ENCODE results near the gene CPTP.

Gene CPTP

GRCh38 chr1:1322418-1322817, 2.2 kb upstream of the CPTP start:
- H3K4me1 ChIP-seq (ENCODE audit: insufficient read depth, low read length) = peaks cover 22% of the 10 kb centered on the region
- H2AFZ ChIP-seq (ENCODE audit: low read depth, low read length) = no peak overlapping the region
- no peak overlapping the region for H3K4me3 ChIP-seq (ENCODE audit: low read length)
- H3K36me3 ChIP-seq (ENCODE audit: insufficient read depth, low read length) = peaks cover 33% of the 10 kb centered on the region
- no peaks in the 10 kb centered on the region for H3K9me3 ChIP-seq (ENCODE audit: low read length)
- no peaks in the 10 kb centered on the region for H3K27me3 ChIP-seq (ENCODE audit: insufficient read depth, low read length)

DNA sequence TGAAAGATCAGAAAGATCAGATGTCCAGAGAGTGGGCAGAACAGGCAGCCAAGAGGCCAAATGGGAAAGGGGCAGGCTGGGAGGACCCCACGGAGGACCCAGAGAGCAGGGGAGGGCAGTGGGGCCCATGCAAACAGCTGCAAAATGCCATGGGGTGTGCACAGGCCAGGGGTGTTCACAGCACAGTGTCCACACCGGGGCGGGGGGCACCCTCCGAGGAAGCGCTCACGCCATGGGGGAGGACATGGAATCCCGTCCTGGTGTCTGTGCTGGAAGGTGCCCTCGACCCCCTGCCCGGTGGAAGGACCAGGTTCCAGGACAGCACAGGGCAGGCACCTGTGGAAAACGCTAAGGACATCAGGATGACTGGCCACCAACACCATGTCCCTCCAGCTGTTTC, 1.6 kb upstream of the CPTP start:
- H2AFZ ChIP-seq (ENCODE audit: low read depth, low read length) = no peak overlapping the region
- H3K4me3 ChIP-seq (ENCODE audit: low read length) = peak overlapping the region; percentile 33
- H3K4me1 ChIP-seq (ENCODE audit: insufficient read depth, low read length) = peaks cover 22% of the 10 kb centered on the region
- H3K9me3 ChIP-seq (ENCODE audit: low read length) = no peaks in the 10 kb centered on the region
- no peaks in the 10 kb centered on the region for H3K27me3 ChIP-seq (ENCODE audit: insufficient read depth, low read length)
- H3K36me3 ChIP-seq (ENCODE audit: insufficient read depth, low read length) = peaks cover 36% of the 10 kb centered on the region

DNA sequence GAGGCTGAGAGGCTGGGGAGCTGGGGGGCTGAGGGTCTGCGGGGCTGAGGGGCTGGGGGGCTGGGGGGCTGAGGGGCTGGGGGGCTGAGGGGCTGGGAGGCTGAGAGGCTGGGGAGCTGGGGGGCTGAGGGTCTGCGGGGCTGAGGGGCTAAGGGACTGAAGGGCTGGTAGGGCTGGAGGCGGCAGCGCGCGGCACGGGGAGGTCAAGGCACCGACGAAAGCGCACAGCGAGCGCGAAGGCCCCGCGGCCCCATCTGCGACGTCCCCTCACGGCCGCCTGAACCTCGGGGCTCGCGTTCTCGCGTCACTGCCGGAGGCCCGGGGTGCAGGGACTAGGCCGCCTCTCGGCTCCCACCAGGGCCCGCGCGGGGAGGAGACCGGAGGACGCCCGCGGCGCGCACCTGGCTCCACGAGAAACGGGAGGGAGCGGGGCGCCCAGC, 498 bp upstream of the CPTP start:
- Histone ChIP-seq H3K4me3 (ENCODE audit: low read length) (peak overlapping the region; percentile 98), H3K9me3 (ENCODE audit: low read length) (no peaks in the 10 kb centered on the region), H3K27me3 (ENCODE audit: insufficient read depth, low read length) (no peaks in the 10 kb centered on the region), H3K36me3 (ENCODE audit: insufficient read depth, low read length) (peaks cover 36% of the 10 kb centered on the region), H2AFZ (ENCODE audit: low read depth, low read length) (no peak overlapping the region), H3K4me1 (ENCODE audit: insufficient read depth, low read length) (peaks cover 22% of the 10 kb centered on the region)

- Histone ChIP-seq H2AFZ (ENCODE audit: low read depth, low read length) (no peak overlapping the region), H3K27me3 (ENCODE audit: insufficient read depth, low read length) (no peaks in the 10 kb centered on the region), H3K36me3 (ENCODE audit: insufficient read depth, low read length) (peaks cover 22% of the 10 kb centered on the region), H3K4me3 (ENCODE audit: low read length) (peak overlapping the region; percentile 98), H3K4me1 (ENCODE audit: insufficient read depth, low read length) (peaks cover 24% of the 10 kb centered on the region), H3K9me3 (ENCODE audit: low read length) (no peaks in the 10 kb centered on the region)
These were observed 879 bp downstream of the CPTP start for GRCh38 chr1:1325288-1326074.

GRCh38 chr1:1326075-1326605, 1.5 kb downstream of the CPTP start:
- peaks cover 16% of the 10 kb centered on the region for H3K36me3 ChIP-seq (ENCODE audit: insufficient read depth, low read length)
- no peaks in the 10 kb centered on the region for H3K27me3 ChIP-seq (ENCODE audit: insufficient read depth, low read length)
- peak overlapping the region; percentile 98 for H3K4me3 ChIP-seq (ENCODE audit: low read length)
- no peaks in the 10 kb centered on the region for H3K9me3 ChIP-seq (ENCODE audit: low read length)
- peaks cover 30% of the 10 kb centered on the region for H3K4me1 ChIP-seq (ENCODE audit: insufficient read depth, low read length)
- H2AFZ ChIP-seq (ENCODE audit: low read depth, low read length) = no peak overlapping the region

DNA sequence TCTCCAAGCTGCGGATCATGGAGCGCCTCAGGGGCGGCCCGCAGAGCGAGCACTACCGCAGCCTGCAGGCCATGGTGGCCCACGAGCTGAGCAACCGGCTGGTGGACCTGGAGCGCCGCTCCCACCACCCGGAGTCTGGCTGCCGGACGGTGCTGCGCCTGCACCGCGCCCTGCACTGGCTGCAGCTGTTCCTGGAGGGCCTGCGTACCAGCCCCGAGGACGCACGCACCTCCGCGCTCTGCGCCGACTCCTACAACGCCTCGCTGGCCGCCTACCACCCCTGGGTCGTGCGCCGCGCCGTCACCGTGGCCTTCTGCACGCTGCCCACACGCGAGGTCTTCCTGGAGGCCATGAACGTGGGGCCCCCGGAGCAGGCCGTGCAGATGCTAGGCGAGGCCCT, 2.7 kb downstream of the CPTP start:
- peaks cover 34% of the 10 kb centered on the region for H3K4me1 ChIP-seq (ENCODE audit: insufficient read depth, low read length)
- no peaks in the 10 kb centered on the region for H3K27me3 ChIP-seq (ENCODE audit: insufficient read depth, low read length)
- no peak overlapping the region for H3K4me3 ChIP-seq (ENCODE audit: low read length)
- H2AFZ ChIP-seq (ENCODE audit: low read depth, low read length) = no peak overlapping the region
- H3K36me3 ChIP-seq (ENCODE audit: insufficient read depth, low read length) = peaks cover 16% of the 10 kb centered on the region
- H3K9me3 ChIP-seq (ENCODE audit: low read length) = no peaks in the 10 kb centered on the region

DNA sequence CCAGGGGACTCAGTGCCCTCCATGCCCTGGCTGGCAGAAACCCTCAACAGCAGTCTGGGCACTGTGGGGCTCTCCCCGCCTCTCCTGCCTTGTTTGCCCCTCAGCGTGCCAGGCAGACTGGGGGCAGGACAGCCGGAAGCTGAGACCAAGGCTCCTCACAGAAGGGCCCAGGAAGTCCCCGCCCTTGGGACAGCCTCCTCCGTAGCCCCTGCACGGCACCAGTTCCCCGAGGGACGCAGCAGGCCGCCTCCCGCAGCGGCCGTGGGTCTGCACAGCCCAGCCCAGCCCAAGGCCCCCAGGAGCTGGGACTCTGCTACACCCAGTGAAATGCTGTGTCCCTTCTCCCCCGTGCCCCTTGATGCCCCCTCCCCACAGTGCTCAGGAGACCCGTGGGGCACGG, 3.7 kb downstream of the CPTP start:
- peaks cover 16% of the 10 kb centered on the region for H3K36me3 ChIP-seq (ENCODE audit: insufficient read depth, low read length)
- no peaks in the 10 kb centered on the region for H3K27me3 ChIP-seq (ENCODE audit: insufficient read depth, low read length)
- peaks cover 28% of the 10 kb centered on the region for H3K4me1 ChIP-seq (ENCODE audit: insufficient read depth, low read length)
- H3K4me3 ChIP-seq (ENCODE audit: low read length) = no peak overlapping the region
- no peak overlapping the region for H2AFZ ChIP-seq (ENCODE audit: low read depth, low read length)
- H3K9me3 ChIP-seq (ENCODE audit: low read length) = no peaks in the 10 kb centered on the region

- H3K9me3 ChIP-seq (ENCODE audit: low read length) = no peaks in the 10 kb centered on the region
- H3K4me1 ChIP-seq (ENCODE audit: insufficient read depth, low read length) = peaks cover 24% of the 10 kb centered on the region
- no peaks in the 10 kb centered on the region for H3K27me3 ChIP-seq (ENCODE audit: insufficient read depth, low read length)
- H3K4me3 ChIP-seq (ENCODE audit: low read length) = no peak overlapping the region
- peaks cover 16% of the 10 kb centered on the region for H3K36me3 ChIP-seq (ENCODE audit: insufficient read depth, low read length)
- no peak overlapping the region for H2AFZ ChIP-seq (ENCODE audit: low read depth, low read length)
These were observed 5.0 kb downstream of the CPTP start for GRCh38 chr1:1329304-1330210.

DNA sequence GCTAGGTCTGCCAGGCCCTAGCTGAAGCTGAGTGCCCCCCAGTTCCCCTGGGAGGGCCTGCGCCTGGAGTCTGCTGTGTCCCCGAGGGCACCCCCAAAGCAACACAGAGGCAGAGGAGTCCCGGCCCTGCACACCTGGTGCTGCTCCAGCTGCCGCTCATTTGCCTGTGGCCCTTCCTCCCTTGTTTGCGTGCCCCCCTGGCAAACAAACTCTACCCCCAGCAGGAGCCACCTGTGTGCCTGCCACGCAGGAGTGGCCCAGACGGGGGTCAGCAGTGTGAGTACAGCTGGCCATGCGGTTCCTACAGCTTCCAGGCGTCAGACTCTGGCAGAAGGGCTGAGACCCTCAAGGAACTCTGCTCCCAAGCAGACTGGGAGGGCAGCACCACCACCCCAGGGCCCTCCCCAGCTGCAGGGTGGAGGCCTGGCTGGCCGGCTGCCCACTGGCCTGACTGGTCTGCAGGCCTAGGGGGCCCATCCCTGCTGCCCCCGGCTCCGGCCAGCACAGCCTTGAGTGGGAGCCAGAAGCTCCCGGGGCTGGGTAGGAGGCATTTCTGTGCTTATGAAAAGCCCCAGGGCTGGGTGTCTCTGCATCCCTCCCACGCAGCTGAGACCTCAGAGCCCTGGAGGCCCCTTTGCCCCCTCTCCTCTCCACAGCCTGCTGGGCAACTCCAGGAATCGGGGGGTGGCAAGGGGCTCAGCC, 5.9 kb downstream of the CPTP start:
- H3K9me3 ChIP-seq (ENCODE audit: low read length) = no peaks in the 10 kb centered on the region
- H2AFZ ChIP-seq (ENCODE audit: low read depth, low read length) = no peak overlapping the region
- H3K27me3 ChIP-seq (ENCODE audit: insufficient read depth, low read length) = no peaks in the 10 kb centered on the region
- peaks cover 16% of the 10 kb centered on the region for H3K36me3 ChIP-seq (ENCODE audit: insufficient read depth, low read length)
- H3K4me1 ChIP-seq (ENCODE audit: insufficient read depth, low read length) = peaks cover 18% of the 10 kb centered on the region
- H3K4me3 ChIP-seq (ENCODE audit: low read length) = no peak overlapping the region

DNA sequence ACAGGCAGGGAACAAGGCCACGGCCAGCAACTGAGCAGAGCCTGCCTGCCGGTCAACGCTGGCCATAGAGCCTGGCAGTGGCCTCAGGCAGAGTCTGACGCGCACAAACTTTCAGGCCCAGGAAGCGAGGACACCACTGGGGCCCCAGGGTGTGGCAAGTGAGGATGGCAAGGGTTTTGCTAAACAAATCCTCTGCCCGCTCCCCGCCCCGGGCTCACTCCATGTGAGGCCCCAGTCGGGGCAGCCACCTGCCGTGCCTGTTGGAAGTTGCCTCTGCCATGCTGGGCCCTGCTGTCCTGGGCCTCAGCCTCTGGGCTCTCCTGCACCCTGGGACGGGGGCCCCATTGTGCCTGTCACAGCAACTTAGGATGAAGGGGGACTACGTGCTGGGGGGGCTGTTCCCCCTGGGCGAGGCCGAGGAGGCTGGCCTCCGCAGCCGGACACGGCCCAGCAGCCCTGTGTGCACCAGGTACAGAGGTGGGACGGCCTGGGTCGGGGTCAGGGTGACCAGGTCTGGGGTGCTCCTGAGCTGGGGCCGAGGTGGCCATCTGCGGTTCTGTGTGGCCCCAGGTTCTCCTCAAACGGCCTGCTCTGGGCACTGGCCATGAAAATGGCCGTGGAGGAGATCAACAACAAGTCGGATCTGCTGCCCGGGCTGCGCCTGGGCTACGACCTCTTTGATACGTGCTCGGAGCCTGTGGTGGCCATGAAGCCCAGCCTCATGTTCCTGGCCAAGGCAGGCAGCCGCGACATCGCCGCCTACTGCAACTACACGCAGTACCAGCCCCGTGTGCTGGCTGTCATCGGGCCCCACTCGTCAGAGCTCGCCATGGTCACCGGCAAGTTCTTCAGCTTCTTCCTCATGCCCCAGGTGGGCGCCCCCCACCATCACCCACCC, 6.7 kb downstream of the CPTP start, which contains the start of gene TAS1R3:
TAS1R3 (plus strand) TSS at position 213 of the 898 bp plus-strand sequence; CDS start at position 279, 66 bp downstream.
- Histone ChIP-seq H3K36me3 (ENCODE audit: insufficient read depth, low read length) (peaks cover 16% of the 10 kb centered on the region), H2AFZ (ENCODE audit: low read depth, low read length) (no peak within 1 kb of the TSS), H3K9me3 (ENCODE audit: low read length) (no peaks in the 10 kb centered on the region), H3K4me1 (ENCODE audit: insufficient read depth, low read length) (peaks cover 12% of the 10 kb centered on the region), H3K27me3 (ENCODE audit: insufficient read depth, low read length) (no peaks in the 10 kb centered on the region), H3K4me3 (ENCODE audit: low read length) (no peak within 1 kb of the TSS)

GRCh38 chr1:1332031-1332755, 7.6 kb downstream of the CPTP start:
- H3K4me1 ChIP-seq (ENCODE audit: insufficient read depth, low read length) = peaks cover 12% of the 10 kb centered on the region
- no peaks in the 10 kb centered on the region for H3K27me3 ChIP-seq (ENCODE audit: insufficient read depth, low read length)
- peaks cover 12% of the 10 kb centered on the region for H3K36me3 ChIP-seq (ENCODE audit: insufficient read depth, low read length)
- H3K9me3 ChIP-seq (ENCODE audit: low read length) = no peaks in the 10 kb centered on the region
- H3K4me3 ChIP-seq (ENCODE audit: low read length) = no peak overlapping the region
- H2AFZ ChIP-seq (ENCODE audit: low read depth, low read length) = no peak overlapping the region
